ENCODE measurements around the gene KRTAP5-7. TPM values are rescaled to one million over a fixed set of nuclear protein-coding genes. Genes with fewer than 3 reads are reported as not detected.
A peak's percentile ranks its signal among the peaks of the same experiment; 100 is the strongest.
"Not testable (repeated sequence)": the region's sequence is repeated elsewhere in the genome, so short reads cannot be mapped to it uniquely, and the experiment has no call there.

Gene KRTAP5-7
- total and polyA plus RNA-seq, 5 donors from 2014 or later = not detected

DNA sequence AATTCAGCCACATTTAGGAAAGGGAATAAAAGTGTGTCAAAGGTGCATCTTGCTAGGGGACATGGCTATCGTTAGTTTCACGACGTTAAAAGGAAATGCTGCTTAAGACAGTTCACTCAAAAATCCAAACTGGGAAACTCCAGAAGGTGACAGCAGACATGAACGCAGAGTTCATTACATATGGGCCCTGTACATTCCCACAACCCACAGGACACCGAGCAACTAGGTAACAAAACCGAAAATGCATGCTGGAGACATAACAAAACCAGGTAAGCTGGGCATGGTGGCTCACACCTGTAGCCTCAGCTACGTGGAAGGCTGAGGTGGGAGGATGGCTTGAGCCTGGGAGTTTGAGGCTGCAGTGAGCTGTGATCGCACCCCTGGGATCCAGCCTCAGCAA is 40.6 kb downstream of the KRTAP5-7 start:
- not testable (repeated sequence) for H3K9me3 ChIP-seq (ENCODE audit: control insufficient read depth in 2 of 2, low read length in 2 of 2); H3K36me3 ChIP-seq (ENCODE audit: control insufficient read depth, insufficient read depth, low read length); H3K4me3 Mint-ChIP-seq; H3K36me3 Mint-ChIP-seq; H3K4me3 ChIP-seq (ENCODE audit: low read depth, low read length); H3K27ac ChIP-seq (ENCODE audit: insufficient read depth, low read length, poor library complexity, severe bottlenecking); H3K4me1 Mint-ChIP-seq; DNase-seq; ATAC-seq (ENCODE audit: low read depth in 2 of 2); H3K27ac Mint-ChIP-seq; H3K27me3 ChIP-seq (ENCODE audit: control insufficient read depth, insufficient read depth, low read length); H3K9me3 Mint-ChIP-seq; H3K4me1 ChIP-seq (ENCODE audit: control insufficient read depth, insufficient read depth, low read length, poor library complexity, severe bottlenecking)
- H3K27me3 Mint-ChIP-seq = peaks cover 23% of the 10 kb centered on the region

DNA sequence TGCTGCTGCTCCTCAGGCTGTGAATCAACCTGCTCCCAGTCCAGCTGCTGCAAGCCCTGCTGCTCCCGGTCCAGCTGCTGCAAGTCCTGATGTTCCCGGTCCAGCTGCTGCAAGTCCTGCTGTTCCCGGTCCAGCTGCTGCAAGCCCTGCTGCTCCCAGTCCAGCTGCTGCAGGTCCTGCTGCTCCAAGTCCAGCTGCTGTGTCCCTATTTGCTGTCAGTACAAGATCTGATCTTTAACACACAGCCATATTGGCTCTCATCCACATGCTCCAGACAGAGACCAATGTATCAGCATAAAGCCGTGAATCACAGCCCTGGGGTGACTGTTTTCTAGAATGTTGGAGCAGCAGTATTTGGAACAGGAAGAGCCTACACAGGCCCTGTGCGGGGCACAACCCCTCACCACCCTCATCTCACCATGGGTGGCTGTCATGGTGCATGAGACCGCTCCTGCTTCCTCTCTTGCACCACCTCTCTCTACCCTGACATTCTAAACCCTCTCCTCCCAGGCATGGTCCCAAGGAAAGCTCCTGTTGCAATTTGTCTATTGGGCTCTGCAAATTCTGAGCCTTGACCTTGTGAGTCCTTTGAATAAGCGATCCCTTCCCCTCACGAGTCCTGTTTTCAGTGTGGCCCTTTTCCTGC is 41.8 kb downstream of the KRTAP5-7 start:
- no peak overlapping the region for H3K27ac ChIP-seq (ENCODE audit: insufficient read depth, low read length, poor library complexity, severe bottlenecking)
- peaks cover 17% of the 10 kb centered on the region for H3K27me3 Mint-ChIP-seq
- H3K27ac Mint-ChIP-seq = no peak overlapping the region
- H3K4me1 ChIP-seq (ENCODE audit: control insufficient read depth, insufficient read depth, low read length, poor library complexity, severe bottlenecking) = no peaks in the 10 kb centered on the region
- DNase-seq (no peak), ATAC-seq (ENCODE audit: low read depth in 2 of 2) (no peak)
- H3K36me3 ChIP-seq (ENCODE audit: control insufficient read depth, insufficient read depth, low read length) = no peaks in the 10 kb centered on the region
- no peaks in the 10 kb centered on the region for H3K9me3 ChIP-seq (ENCODE audit: control insufficient read depth in 2 of 2, low read length in 2 of 2)
- H3K9me3 Mint-ChIP-seq = peaks cover 0 to 3% (median 0%) of the 10 kb centered on the region in 7 donors
- no peaks in the 10 kb centered on the region for H3K4me1 Mint-ChIP-seq
- H3K4me3 ChIP-seq (ENCODE audit: low read depth, low read length) = no peak overlapping the region
- H3K27me3 ChIP-seq (ENCODE audit: control insufficient read depth, insufficient read depth, low read length) = peaks cover under 1% of the 10 kb centered on the region
- no peaks in the 10 kb centered on the region for H3K36me3 Mint-ChIP-seq
- H3K4me3 Mint-ChIP-seq = no peak overlapping the region

DNA sequence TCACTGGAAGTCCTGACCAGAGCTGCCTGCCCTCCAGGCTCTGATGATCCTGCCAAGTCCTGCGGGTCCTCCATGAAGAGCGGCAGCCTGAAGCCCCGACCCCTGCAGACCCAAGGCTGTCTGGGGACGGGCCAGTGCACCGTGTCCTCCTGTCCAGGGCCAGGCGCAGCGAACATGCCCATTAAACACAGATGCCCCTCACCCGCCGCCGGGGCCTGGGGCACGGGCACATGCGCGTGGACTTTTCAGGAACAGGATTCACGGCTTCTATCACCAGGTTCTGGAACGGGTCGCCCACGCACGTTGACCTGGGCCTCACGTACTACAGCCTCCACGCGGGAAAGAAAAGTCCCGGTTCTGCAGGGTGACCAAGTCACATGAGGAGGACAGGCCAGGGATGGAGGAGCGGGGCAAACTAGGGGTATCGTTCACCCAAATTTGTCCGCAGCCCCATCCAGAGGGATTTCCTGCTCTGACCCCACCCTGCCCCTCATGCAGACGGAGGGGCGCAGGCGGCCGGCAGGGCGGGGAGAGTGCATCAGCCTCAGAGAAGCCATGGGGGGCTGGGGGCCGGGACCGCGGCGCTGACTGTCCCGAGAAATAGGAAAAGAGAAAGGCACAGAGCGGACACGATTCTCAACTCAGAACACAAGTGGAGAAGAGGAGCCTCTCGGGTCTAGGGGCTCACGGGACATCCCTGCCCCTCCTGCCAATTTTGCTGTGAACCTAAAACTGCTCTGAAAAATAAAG is 44.2 kb downstream of the KRTAP5-7 start:
- DNase-seq; H3K27me3 ChIP-seq (ENCODE audit: control insufficient read depth, insufficient read depth, low read length); H3K9me3 ChIP-seq (ENCODE audit: control insufficient read depth in 2 of 2, low read length in 2 of 2); H3K4me1 ChIP-seq (ENCODE audit: control insufficient read depth, insufficient read depth, low read length, poor library complexity, severe bottlenecking); H3K4me3 Mint-ChIP-seq; ATAC-seq (ENCODE audit: low read depth in 2 of 2); H3K27ac Mint-ChIP-seq; H3K9me3 Mint-ChIP-seq; H3K36me3 Mint-ChIP-seq; H3K27ac ChIP-seq (ENCODE audit: insufficient read depth, low read length, poor library complexity, severe bottlenecking); H3K4me3 ChIP-seq (ENCODE audit: low read depth, low read length); H3K27me3 Mint-ChIP-seq; H3K4me1 Mint-ChIP-seq; H3K36me3 ChIP-seq (ENCODE audit: control insufficient read depth, insufficient read depth, low read length): not testable (repeated sequence)

DNA sequence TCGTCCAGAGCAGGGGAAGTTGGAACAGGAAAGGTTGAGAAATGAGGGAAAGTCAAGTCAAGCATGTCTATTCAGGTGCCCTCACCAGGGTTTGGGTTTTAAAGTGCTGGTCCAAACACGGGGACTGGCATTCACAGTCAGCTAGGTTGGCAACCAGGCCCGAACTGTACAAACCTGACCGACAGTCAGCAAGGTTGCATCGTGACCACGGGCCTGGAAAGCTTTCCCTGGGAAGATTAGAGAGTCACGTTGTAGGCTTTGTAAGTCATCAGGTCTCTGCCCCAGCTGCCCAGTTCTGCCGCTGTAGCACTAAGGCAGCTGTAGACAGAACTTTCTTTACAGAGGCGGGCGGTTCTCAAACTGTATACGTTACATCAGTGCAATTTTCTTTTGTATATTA is 45.7 kb downstream of the KRTAP5-7 start:
- ATAC-seq (ENCODE audit: low read depth in 2 of 2) = no peak
- Histone ChIP-seq H3K9me3 (ENCODE audit: control insufficient read depth in 2 of 2, low read length in 2 of 2) (no peaks in the 10 kb centered on the region), H3K27me3 (ENCODE audit: control insufficient read depth, insufficient read depth, low read length) (no peaks in the 10 kb centered on the region), H3K27ac (ENCODE audit: insufficient read depth, low read length, poor library complexity, severe bottlenecking) (no peak overlapping the region), H3K4me3 (ENCODE audit: low read depth, low read length) (no peak overlapping the region), H3K4me1 (ENCODE audit: control insufficient read depth, insufficient read depth, low read length, poor library complexity, severe bottlenecking) (no peaks in the 10 kb centered on the region), H3K36me3 (ENCODE audit: control insufficient read depth, insufficient read depth, low read length) (no peaks in the 10 kb centered on the region)
- Mint-ChIP-seq H3K27ac (no peak overlapping the region), H3K27me3 (peaks cover 4% of the 10 kb centered on the region), H3K4me1 (no peaks in the 10 kb centered on the region), H3K9me3 (peaks cover 0 to 3% (median 0%) of the 10 kb centered on the region in 7 donors), H3K4me3 (no peak overlapping the region), H3K36me3 (no peaks in the 10 kb centered on the region)
- DNase-seq = no peak

DNA sequence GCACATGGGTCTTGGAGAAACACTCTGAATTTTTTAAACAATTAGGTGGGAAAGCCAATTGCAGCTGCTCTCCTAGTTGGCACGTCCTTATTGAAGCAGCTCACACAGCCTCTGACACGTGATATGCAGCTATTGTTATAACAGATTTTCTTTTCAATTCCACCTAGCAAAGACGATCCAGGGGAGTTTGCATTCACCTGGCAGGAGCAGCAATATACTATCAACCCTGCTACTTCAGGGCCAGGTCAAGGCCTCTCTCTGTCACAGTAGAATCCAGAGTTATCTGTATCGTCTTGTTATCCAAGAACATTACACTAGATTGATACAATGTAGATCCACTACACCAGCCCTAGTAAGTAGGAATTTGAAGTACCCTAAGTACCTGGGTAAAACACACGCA is 47.4 kb downstream of the KRTAP5-7 start:
- Histone ChIP-seq H3K4me1 (ENCODE audit: control insufficient read depth, insufficient read depth, low read length, poor library complexity, severe bottlenecking) (no peaks in the 10 kb centered on the region), H3K4me3 (ENCODE audit: low read depth, low read length) (no peak overlapping the region), H3K36me3 (ENCODE audit: control insufficient read depth, insufficient read depth, low read length) (no peaks in the 10 kb centered on the region), H3K27ac (ENCODE audit: insufficient read depth, low read length, poor library complexity, severe bottlenecking) (no peak overlapping the region), H3K9me3 (ENCODE audit: control insufficient read depth in 2 of 2, low read length in 2 of 2) (no peaks in the 10 kb centered on the region), H3K27me3 (ENCODE audit: control insufficient read depth, insufficient read depth, low read length) (no peaks in the 10 kb centered on the region)
- Mint-ChIP-seq H3K9me3 (peaks cover 0 to 3% (median 0%) of the 10 kb centered on the region in 7 donors), H3K4me3 (no peak overlapping the region), H3K27ac (no peak overlapping the region), H3K4me1 (no peaks in the 10 kb centered on the region), H3K27me3 (peaks cover 4% of the 10 kb centered on the region), H3K36me3 (no peaks in the 10 kb centered on the region)
- no peak for ATAC-seq (ENCODE audit: low read depth in 2 of 2)
- DNase-seq = no peak

- H3K27ac ChIP-seq (ENCODE audit: insufficient read depth, low read length, poor library complexity, severe bottlenecking) = no peak overlapping the region
- H3K4me1 ChIP-seq (ENCODE audit: control insufficient read depth, insufficient read depth, low read length, poor library complexity, severe bottlenecking) = no peaks in the 10 kb centered on the region
- no peak overlapping the region for H3K4me3 Mint-ChIP-seq
Observed at GRCh38 chr11:71575723-71576424, 48.8 kb downstream of the KRTAP5-7 start.

GRCh38 chr11:71576688-71577465 is 49.8 kb downstream of the KRTAP5-7 start:
- not testable (repeated sequence) for H3K9me3 ChIP-seq (ENCODE audit: control insufficient read depth in 2 of 2, low read length in 2 of 2)

More at GRCh38 chr11:71575723-71576424, 48.8 kb downstream of the KRTAP5-7 start:
- DNase-seq = no peak
- no peaks in the 10 kb centered on the region for H3K27me3 ChIP-seq (ENCODE audit: control insufficient read depth, insufficient read depth, low read length)
- Mint-ChIP-seq H3K27ac (peak overlapping the region in 1 of 3 donors; percentile 53), H3K9me3 (no peaks in the 10 kb centered on the region), H3K36me3 (no peaks in the 10 kb centered on the region), H3K4me1 (peaks cover 0 to 2% (median 0%) of the 10 kb centered on the region in 4 donors), H3K27me3 (no peaks in the 10 kb centered on the region)
- H3K36me3 ChIP-seq (ENCODE audit: control insufficient read depth, insufficient read depth, low read length) = no peaks in the 10 kb centered on the region
- no peak for ATAC-seq (ENCODE audit: low read depth in 2 of 2)
- H3K9me3 ChIP-seq (ENCODE audit: control insufficient read depth in 2 of 2, low read length in 2 of 2) = no peaks in the 10 kb centered on the region
- no peak overlapping the region for H3K4me3 ChIP-seq (ENCODE audit: low read depth, low read length)

More at GRCh38 chr11:71576688-71577465, 49.8 kb downstream of the KRTAP5-7 start:
- not testable (repeated sequence) for DNase-seq; H3K27me3 ChIP-seq (ENCODE audit: control insufficient read depth, insufficient read depth, low read length); H3K9me3 Mint-ChIP-seq; H3K4me3 ChIP-seq (ENCODE audit: low read depth, low read length); H3K27ac Mint-ChIP-seq; ATAC-seq (ENCODE audit: low read depth in 2 of 2); H3K27me3 Mint-ChIP-seq; H3K36me3 ChIP-seq (ENCODE audit: control insufficient read depth, insufficient read depth, low read length); H3K4me1 Mint-ChIP-seq; H3K4me1 ChIP-seq (ENCODE audit: control insufficient read depth, insufficient read depth, low read length, poor library complexity, severe bottlenecking); H3K4me3 Mint-ChIP-seq; H3K27ac ChIP-seq (ENCODE audit: insufficient read depth, low read length, poor library complexity, severe bottlenecking); H3K36me3 Mint-ChIP-seq

All from CD4-positive, CD25-positive, alpha-beta regulatory T cell (primary cell).